Amniotic stem cell (primary cell): ENCODE data around the gene C17orf100.
"Not testable (repeated sequence)": the region's sequence is repeated elsewhere in the genome, so short reads cannot be mapped to it uniquely, and the experiment has no call there.

Experiments used
- DNase-seq: peaks from one replicate; lab custom pipeline; 2025; lab: John Stamatoyannopoulos, UW

The C17orf100 gene

DNA sequence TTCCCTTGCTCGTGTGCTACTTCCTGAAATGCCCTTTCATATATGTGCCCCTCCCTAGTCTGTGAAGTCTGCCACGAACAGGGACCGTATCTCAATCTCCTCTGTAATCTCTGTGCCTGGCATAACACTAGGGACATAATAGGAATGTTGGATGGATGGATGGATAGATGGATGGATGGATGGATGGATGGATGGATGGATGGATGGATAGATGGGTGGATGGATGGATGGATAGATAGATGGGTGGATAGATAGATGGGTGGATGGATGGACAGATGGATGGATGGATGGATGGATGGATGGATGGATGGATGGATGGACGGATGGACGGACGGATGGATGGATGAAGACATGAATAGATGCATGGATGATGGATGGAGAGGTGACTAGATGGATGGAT is 40.4 kb downstream of the C17orf100 start:
- not testable (repeated sequence) for DNase-seq

DNA sequence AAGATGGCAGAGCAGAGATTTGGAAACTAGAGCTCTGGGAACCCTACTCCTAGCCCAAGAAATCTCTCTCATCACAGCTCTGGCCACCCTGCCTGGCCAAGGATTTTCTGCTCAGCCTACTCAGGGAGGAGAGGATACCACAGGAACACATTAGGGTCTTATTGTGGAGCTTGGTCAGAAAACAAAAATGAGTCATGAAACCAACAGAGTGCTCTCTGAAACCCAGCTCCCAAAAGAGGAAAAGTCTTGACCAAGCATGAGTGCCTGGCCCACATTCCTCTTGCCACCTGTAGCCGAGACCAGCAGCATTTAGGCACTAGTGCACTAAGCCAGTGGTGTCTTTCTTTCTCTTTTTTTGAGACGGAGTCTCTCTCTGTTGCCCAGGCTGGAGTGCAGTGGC is 43.5 kb downstream of the C17orf100 start:
- DNase-seq = no peak

DNA sequence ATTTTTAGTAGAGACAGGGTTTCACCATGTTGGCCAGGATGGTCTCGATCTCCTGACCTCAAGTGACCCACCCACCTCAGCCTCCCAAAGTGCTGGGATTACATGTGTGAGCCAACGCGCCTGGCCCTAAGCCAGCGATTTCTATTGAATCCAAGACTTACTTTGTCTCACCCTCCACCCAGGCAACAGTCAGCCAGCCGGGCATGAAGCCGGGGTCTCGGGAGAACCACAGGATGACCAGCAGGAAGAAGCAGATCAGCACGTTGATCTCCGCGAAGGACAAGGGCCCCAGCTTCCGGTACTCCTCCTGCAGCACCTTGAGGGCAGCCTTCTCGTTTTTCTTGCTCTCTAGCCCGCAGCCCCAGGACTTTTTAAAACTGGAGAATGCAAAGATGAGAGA is 44.0 kb downstream of the C17orf100 start:
- DNase-seq = no peak

DNA sequence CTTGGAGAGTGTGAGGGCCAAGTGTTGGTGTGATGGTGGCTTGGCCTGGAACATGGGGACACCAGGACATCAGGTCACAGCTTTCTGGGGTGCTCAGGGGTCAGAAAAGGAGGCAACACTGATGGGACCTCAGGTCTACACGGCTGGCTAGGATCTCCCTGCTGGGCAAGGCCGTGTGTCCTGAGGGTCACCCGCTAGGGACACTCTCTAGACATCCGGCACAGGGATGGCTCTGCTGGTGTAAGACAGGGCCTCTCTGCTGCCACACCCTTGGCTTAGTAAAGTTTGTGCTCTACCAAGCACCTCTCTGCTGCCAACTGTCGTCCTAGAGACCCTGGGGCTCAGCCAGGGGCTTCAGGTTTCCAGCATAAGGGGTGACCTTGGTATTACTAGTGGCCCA is 45.3 kb downstream of the C17orf100 start:
- DNase-seq = no peak

DNA sequence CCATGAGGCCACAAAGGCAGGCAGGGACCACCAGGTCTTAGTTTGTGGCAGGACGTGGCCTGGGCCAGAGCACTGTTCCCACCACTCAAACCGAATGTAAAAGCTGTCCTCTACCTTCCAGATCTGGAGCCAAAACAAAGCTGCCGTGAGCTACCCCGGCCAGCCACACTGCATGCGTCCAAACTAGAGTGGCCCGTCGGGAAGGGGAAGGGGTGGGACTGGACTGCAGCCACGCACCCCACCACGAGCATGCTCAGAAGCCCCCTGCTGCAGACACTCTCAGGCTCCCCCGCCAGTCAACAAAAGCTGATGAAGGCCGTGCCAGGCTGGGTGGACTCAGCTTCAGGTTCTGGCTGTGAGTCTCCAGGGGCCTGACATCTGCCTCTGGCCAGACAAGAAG is 46.4 kb downstream of the C17orf100 start:
- no peak for DNase-seq

DNA sequence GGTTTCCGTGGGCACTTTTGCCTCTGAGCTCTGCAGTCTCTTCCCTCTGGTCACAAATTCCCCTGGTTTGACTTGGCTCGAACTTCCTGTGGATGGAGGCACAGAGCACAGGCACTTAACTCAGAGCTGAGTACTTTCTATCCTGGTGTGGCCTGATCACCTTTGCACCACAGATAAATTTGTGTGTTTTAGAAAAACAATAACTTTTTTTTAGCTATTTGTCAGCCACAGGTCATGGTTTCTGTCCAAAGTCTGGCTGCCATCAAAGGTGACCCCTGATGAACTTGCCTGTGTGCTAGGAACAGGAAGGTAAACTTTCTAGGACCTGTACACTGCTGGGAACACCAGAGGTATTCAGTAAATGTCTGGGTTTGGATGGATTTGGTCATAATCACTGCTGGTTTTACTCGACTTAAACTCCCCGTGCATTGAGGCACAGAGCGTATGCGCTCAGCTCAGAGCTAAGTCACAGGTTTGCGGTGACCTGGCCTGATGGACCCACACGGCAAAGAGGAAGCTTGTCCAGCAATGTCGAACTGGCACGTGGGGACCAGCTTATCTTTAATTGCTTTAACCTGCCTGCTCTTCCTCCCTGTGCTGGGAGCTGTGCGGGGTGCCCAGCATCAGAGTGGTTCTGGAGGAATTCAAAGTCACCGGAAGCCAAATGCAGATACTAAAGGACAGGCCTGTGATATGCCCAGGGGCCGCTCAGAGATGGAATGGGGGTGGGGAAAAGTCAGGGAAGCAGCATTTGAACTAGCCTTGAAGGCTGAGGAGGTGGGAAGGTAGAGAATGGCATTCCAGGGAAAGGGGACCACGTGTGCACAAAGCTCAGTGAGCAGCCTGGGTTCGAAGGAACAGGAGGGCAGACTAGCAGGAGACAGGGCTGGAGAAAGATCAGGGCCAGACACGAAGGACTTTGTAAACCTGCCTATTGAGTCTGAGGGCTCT is 48.7 kb downstream of the C17orf100 start:
- DNase-seq = no peak

DNA sequence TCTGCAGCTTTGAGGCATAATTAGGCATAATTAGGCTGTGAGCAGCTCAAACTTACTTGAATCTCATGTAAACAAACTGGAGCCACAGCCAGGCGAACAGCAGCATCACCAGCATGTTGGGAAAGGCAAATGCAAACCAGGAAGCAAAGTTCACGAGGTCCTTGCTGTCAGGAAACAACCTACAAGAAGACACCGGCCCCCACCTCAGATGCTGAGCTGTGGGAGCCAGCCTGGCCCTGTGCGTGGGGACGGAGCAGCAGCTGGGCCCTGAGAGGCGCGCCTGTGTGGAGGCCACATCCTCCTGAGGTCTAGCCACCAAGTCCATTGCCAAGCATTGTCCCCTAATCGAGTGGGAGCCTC is 49.4 kb downstream of the C17orf100 start:
- no peak for DNase-seq

DNA sequence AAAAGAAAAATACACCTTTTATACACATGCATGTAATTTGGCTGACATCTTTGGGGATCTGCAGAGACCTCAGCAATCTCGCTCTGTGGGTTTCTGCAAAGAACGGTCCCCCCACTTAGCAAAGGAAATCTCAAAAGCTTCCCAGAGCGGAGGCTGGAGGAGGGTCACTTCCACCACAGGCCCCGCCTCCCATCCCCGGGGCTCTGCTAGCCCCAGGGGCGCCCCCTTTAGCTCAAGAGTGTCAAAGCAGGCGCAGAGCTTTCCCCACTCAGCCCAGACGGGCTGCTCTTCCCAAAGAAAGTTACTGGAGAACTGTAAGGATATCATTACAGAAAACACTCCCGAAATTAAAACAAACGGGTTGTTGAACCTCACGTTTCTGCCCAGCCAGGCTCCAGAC is 50.2 kb downstream of the C17orf100 start:
- no peak for DNase-seq

DNA sequence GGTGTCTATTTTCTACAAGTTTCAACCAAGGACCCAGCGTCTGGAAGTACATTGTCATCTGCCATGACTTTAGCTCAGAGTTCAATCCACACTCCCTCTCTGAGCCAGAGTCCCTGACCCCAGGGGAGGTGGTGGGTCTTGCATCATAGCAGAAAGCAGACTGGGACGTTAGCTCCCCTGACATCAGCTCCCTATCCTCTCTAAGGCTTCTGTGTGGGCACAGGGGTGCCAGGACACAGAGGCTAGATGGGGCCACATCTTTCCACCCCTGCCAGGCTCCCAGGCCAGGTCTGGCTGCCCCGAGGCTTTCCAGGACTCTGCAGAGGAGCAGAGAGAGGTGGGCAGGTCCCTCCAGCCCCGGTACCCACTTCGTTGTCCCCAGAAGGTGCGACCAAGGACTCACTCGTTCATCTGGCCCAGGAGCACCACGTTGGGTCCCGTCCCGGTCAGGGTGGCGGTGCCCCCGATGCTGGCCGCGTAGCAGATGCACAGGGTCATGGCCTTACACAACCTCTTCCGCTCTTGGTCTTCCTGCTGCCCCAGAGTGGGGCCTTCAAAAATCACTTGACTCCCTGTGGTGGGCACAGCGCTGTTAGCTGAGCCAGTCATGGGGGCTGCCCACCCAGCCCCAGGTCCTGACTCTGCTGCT is 51.1 kb downstream of the C17orf100 start:
- DNase-seq = no peak
